GM23248 (cell line): ENCODE results near the gene IFNA1.

Source experiments
- EZH2 ChIP-seq: fragments of 200-600 bp; sonication (generic); IDR thresholded peaks from 2 replicates; pipeline ENCODE4 v1.6.1; 2018; ENCODE audit warnings: antibody characterized with exemption, mild to moderate bottlenecking; ENCODE audit not compliant: insufficient read depth, poor library complexity, severe bottlenecking
- EZH2phosphoT487 ChIP-seq: fragments of 200-600 bp; sonication (generic); IDR thresholded peaks from 2 replicates; pipeline ENCODE4 v1.6.1; 2018; ENCODE audit warnings: antibody characterized with exemption, moderate library complexity, mild to moderate bottlenecking, low read depth; ENCODE audit not compliant: insufficient read depth

- TF ChIP-seq EZH2phosphoT487 = no peak
- no peak for TF ChIP-seq EZH2
Observed at GRCh38 chr9:21454149-21454548, 13.9 kb downstream of the IFNA1 start.
